NCI-H82 treated with DMSO at 0.1 percent for 48 hours (cell line): ENCODE results near the gene MINDY4.
A peak's percentile ranks its signal among the peaks of the same experiment; 100 is the strongest.

ENCODE experiments used
- DNase-seq: peaks from one replicate; lab custom pipeline; 2025; ENCODE audit not compliant: unreplicated experiment; lab: John Stamatoyannopoulos, UW

The MINDY4 gene

GRCh38 chr7:30898411-30898810 is 127.2 kb downstream of the MINDY4 start:
- DNase-seq = no peak

DNA sequence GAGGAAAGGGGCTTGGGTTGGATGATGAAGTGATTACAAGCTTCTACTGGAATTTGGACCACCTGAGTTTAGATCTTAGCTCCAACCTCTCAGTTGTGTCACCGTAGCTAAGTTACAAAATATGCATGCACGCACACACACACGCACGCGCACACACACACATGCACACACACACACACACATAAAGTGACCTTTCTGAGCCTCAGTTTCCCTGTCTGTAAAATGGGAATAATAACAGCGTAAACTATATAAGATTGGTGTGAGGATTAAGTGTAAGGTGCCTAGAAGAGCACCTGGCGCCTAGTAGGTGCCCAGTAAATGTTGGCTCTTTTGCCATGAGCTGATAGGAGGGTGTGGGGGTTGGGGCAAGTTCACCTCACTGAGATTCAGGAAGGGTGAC is 127.8 kb downstream of the MINDY4 start:
- DNase-seq = no peak

GRCh38 chr7:30899630-30900029 is 128.4 kb downstream of the MINDY4 start:
- DNase-seq = no peak

- no peak for DNase-seq
Observed at GRCh38 chr7:30900053-30900452, 128.8 kb downstream of the MINDY4 start.

GRCh38 chr7:30900803-30901362 is 129.7 kb downstream of the MINDY4 start:
- no peak for DNase-seq

- DNase-seq = no peak
Observed at GRCh38 chr7:30901856-30902255, 130.6 kb downstream of the MINDY4 start.

GRCh38 chr7:30902466-30902865 is 131.2 kb downstream of the MINDY4 start:
- DNase-seq = no peak

- no peak for DNase-seq
Observed at GRCh38 chr7:30903146-30903545, 131.9 kb downstream of the MINDY4 start.

- DNase-seq = no peak
Observed at GRCh38 chr7:30904561-30904960, 133.3 kb downstream of the MINDY4 start.

- no peak for DNase-seq
Observed at GRCh38 chr7:30905078-30906012, 134.1 kb downstream of the MINDY4 start.

DNA sequence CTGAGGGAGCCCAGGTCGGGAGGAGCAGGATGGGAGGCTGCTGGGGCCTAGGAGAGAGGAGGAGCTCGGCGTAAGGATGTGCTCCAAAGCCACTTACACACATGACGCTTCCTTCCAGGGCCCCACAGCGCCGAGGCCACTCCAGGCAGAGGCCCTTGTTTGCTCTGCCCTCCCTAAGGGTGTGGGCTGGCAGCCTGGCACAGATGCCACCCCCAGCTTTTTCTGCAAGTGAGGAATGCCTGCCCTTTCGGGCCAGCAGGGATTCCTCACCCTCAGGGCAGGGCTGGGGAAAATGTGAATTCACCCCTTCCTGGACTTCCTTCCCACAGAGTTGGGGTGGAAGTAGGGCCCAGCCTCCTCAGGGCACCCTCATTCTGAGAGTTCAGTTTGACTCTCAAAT is 134.8 kb downstream of the MINDY4 start:
- DNase-seq = no peak

GRCh38 chr7:30906515-30907240 is 135.5 kb downstream of the MINDY4 start:
- DNase-seq = peak; percentile 15

- no peak for DNase-seq
Observed at GRCh38 chr7:30907527-30908267, 136.5 kb downstream of the MINDY4 start.

DNA sequence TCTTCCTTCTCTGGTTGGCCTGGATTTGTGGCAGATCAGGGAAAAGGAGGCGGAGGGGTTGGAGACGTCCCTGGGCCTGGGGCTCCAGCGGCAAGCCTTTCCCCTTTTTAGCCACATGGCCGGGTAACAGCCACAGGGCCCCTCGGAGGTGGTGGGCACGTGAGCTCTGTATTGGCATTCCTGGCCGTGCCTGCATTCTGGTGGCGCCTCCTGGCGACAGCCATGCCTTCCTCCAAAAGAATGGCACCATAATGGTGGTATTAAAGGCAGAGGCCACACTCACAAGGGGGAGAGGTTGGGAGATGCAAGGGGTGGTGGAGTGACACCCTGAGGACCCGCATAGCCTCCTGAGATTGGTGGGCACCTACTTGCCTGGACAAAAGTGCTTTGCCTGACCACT is 137.5 kb downstream of the MINDY4 start:
- DNase-seq = no peak

- DNase-seq = no peak
Observed at GRCh38 chr7:30909431-30909830, 138.2 kb downstream of the MINDY4 start.

DNA sequence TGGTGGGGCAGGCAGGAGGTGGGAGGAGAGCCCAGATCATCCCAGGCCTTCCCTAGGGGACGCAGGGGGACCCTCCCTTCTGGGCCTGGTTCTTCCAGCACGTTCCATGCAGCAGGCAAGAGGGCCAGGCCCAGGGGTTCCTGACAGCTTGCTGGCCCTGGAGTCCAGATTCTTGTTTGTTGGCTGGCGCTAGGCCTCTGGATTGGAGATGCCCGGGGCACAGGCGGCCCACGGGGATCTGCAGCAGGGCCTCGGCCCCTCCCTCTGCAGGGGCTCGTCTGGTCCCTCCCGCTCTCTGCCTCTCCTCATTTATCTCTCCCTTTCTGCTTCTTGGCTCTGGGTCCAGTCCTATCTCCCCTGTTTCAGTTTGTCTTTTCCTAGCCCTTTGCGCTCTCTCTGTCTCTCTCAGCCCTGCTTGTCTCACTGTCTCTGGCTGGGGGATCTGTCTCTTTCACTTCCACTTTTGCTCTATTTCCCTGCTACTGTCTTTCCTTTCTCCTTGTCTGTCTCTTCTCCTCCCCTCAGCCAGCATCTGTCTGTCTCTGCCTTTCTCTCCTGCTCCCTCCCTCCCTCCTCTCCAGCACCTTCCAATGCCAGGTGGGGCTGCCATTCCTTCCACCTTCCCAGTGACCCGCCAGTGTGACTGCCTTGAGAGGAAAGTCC is 139.3 kb downstream of the MINDY4 start:
- no peak for DNase-seq

GRCh38 chr7:30911133-30911532 is 139.9 kb downstream of the MINDY4 start:
- no peak for DNase-seq

GRCh38 chr7:30911561-30911969 is 140.3 kb downstream of the MINDY4 start, which contains the start of gene AQP1:
Gene AQP1 (plus strand): TSS chr7:30911853. CDS start chr7:30911910, 57 bp downstream.
- peak; percentile 57 for DNase-seq

GRCh38 chr7:30912021-30912730 is 141.0 kb downstream of the MINDY4 start:
- no peak for DNase-seq

DNA sequence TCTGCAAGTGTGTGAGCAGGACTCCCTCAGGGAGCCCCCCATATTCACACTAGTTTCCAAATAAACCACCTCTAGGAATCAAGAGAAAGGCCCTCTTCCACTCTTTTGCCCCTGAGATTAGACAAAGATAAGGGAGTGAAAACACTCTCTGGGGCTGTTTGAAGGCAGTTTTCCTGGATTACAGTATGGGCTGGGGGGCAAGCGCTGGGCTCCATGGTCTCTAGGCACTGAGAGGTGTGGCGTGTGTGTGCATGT is 141.4 kb downstream of the MINDY4 start:
- DNase-seq = no peak
